OCI-LY3 (cell line): Measurements from ENCODE around the gene SLC1A7.

ENCODE experiments used
- EZH2phosphoT487 ChIP-seq: fragments of 200-600 bp; shearing (Covaris generic); IDR thresholded peaks from 2 replicates; pipeline ENCODE4 v1.6.1; 2018; ENCODE audit warnings: antibody characterized with exemption, mixed run types, low read depth
- TF ChIP-seq, protein P1 (sequence below): fragments of 200-600, 300-600 bp; sonication (generic); IDR thresholded peaks from 2 replicates; pipeline ENCODE4 v1.5.1; 2014; ENCODE audit warnings: antibody characterized with exemption, low read length, low read depth

DNA sequence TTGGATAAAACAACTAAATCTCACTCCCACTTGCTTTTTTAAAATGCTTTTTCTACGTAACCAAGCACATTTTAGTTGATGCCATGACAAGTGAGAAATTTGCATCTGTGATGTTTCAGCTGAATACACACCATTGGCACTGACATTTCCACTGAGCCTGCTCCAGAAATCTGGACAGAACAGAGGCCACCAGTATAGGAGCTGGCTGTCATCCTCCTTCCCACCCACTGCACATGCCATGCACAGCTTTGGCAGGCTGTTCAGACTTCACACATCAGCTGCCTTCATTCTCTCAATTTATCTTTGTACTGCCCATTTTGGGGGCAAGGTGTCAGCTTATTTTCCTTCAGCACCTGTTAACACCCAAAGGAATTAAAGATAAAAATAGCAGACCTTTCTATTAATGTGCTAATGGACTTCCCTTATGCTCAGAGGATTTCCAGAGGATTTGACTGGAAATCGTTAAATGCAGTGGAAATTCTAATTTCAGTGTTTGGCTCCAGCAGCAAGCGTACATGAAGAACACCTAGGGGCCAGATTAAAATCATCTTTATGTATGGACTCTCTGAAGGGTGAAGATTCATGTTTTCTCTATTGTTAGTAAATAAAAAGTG lies 93.4 kb downstream of the SLC1A7 start:
- TF ChIP-seq, protein P1, sequence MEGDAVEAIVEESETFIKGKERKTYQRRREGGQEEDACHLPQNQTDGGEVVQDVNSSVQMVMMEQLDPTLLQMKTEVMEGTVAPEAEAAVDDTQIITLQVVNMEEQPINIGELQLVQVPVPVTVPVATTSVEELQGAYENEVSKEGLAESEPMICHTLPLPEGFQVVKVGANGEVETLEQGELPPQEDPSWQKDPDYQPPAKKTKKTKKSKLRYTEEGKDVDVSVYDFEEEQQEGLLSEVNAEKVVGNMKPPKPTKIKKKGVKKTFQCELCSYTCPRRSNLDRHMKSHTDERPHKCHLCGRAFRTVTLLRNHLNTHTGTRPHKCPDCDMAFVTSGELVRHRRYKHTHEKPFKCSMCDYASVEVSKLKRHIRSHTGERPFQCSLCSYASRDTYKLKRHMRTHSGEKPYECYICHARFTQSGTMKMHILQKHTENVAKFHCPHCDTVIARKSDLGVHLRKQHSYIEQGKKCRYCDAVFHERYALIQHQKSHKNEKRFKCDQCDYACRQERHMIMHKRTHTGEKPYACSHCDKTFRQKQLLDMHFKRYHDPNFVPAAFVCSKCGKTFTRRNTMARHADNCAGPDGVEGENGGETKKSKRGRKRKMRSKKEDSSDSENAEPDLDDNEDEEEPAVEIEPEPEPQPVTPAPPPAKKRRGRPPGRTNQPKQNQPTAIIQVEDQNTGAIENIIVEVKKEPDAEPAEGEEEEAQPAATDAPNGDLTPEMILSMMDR = no peak
- TF ChIP-seq EZH2phosphoT487 = no peak
